OCI-M1 (cell line): ENCODE results near the gene ELMO1.

Experiments used
- DNase-seq: peaks from one replicate; lab custom pipeline; 2025; lab: John Stamatoyannopoulos, UW

Gene ELMO1

GRCh38 chr7:37052705-37053104 is 396.0 kb downstream of the ELMO1 start:
- peak; percentile 38 for DNase-seq

- no peak for DNase-seq
Measured at GRCh38 chr7:37050801-37051200, 397.9 kb downstream of the ELMO1 start.

- no peak for DNase-seq
Measured at GRCh38 chr7:37048674-37049073, 400.0 kb downstream of the ELMO1 start.

GRCh38 chr7:37047260-37047659 is 401.4 kb downstream of the ELMO1 start:
- no peak for DNase-seq

- DNase-seq: no peak
Measured at GRCh38 chr7:37046531-37047079, 402.1 kb downstream of the ELMO1 start.

- DNase-seq: peak; percentile 59
Measured at GRCh38 chr7:37045681-37046179, 402.9 kb downstream of the ELMO1 start.

GRCh38 chr7:37041461-37041860 is 407.2 kb downstream of the ELMO1 start:
- no peak for DNase-seq

- DNase-seq: no peak
Measured at GRCh38 chr7:37040330-37040729, 408.3 kb downstream of the ELMO1 start.

- DNase-seq: no peak
Measured at GRCh38 chr7:37039131-37039749, 409.4 kb downstream of the ELMO1 start.

- DNase-seq: no peak
Measured at GRCh38 chr7:37038706-37039105, 410.0 kb downstream of the ELMO1 start.

GRCh38 chr7:37037286-37037685 is 411.4 kb downstream of the ELMO1 start:
- no peak for DNase-seq

- no peak for DNase-seq
Measured at GRCh38 chr7:37035631-37036030, 413.0 kb downstream of the ELMO1 start.

- no peak for DNase-seq
Measured at GRCh38 chr7:37033141-37033540, 415.5 kb downstream of the ELMO1 start.

- no peak for DNase-seq
Measured at GRCh38 chr7:37032258-37032601, 416.4 kb downstream of the ELMO1 start.

GRCh38 chr7:37031571-37032257 is 416.9 kb downstream of the ELMO1 start:
- no peak for DNase-seq

- DNase-seq: no peak
Measured at GRCh38 chr7:37028909-37029440, 419.7 kb downstream of the ELMO1 start.

- no peak for DNase-seq
Measured at GRCh38 chr7:37027557-37028341, 420.9 kb downstream of the ELMO1 start.

- DNase-seq: no peak
Measured at GRCh38 chr7:37027104-37027503, 421.6 kb downstream of the ELMO1 start.

- DNase-seq: no peak
Measured at GRCh38 chr7:37018954-37019353, 429.7 kb downstream of the ELMO1 start.

- DNase-seq: no peak
Measured at GRCh38 chr7:37016064-37016878, 432.4 kb downstream of the ELMO1 start.

GRCh38 chr7:37015353-37016034 is 433.2 kb downstream of the ELMO1 start:
- no peak for DNase-seq
